DMS53 treated with DMSO at 0.1 percent for 48 hours (cell line): ENCODE measurements around the gene SHOX.
"Not testable (repeated sequence)": the region's sequence is repeated elsewhere in the genome, so short reads cannot be mapped to it uniquely, and the experiment has no call there.

Experiments
- DNase-seq: peaks from one replicate; lab custom pipeline; 2025; ENCODE audit not compliant: unreplicated experiment; lab: John Stamatoyannopoulos, UW

SHOX gene

GRCh38 chrX:621705-622503 is 8.7 kb upstream of the SHOX start:
- no peak for DNase-seq

DNA sequence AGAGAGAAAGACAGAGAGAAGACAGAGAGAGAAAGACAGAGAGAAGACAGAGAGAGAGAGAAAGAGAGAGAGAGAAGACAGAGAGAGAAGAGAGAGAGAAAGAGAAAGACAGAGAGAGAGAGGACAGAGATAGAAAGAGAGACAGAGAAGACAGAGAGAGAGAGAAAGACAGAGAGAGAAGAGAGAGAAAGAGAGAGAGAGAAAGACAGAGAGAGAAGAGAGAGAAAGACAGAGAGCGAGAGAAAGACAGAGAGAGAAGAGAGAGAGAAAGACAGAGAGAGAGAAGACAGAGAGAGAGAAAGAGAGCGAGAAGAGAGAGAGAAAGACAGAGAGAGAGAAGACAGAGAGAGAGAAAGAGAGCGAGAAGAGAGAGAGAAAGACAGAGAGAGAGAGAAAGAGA is 7.8 kb upstream of the SHOX start:
- DNase-seq, result not testable (repeated sequence)

- no peak for DNase-seq
These were observed 7.4 kb upstream of the SHOX start for GRCh38 chrX:623268-623598.

GRCh38 chrX:623599-624315 is 6.8 kb upstream of the SHOX start:
- no peak for DNase-seq

DNA sequence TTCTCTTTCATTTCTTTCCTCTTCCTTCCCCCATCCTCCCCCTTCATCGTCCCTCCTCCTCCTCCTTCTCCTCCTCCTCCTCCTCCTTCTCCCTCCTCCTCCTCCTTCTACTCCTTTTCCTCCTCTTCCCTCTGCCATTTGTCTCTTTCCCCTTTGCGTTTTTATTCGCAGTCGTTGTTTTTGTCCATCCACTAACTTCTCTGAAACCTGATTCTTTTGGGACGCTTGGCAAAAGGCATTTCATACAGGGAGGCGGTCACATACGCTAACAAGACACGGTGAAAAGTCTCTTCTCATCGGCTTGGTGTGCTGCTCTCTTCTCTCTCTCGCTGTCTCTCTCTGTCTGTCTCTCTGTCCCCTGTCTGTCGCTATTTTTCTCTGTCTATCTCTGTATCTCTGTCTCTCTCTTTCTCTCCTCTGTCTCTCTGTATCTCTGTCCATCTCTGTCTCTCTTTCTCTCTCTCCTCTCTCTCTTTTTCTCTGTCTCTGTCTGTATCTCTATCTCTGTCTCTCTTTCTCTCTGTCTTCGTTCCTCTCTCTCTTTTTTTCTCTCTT is 5.4 kb upstream of the SHOX start:
- no peak for DNase-seq

- not testable (repeated sequence) for DNase-seq
These were observed 4.5 kb upstream of the SHOX start for GRCh38 chrX:626047-626446.

DNA sequence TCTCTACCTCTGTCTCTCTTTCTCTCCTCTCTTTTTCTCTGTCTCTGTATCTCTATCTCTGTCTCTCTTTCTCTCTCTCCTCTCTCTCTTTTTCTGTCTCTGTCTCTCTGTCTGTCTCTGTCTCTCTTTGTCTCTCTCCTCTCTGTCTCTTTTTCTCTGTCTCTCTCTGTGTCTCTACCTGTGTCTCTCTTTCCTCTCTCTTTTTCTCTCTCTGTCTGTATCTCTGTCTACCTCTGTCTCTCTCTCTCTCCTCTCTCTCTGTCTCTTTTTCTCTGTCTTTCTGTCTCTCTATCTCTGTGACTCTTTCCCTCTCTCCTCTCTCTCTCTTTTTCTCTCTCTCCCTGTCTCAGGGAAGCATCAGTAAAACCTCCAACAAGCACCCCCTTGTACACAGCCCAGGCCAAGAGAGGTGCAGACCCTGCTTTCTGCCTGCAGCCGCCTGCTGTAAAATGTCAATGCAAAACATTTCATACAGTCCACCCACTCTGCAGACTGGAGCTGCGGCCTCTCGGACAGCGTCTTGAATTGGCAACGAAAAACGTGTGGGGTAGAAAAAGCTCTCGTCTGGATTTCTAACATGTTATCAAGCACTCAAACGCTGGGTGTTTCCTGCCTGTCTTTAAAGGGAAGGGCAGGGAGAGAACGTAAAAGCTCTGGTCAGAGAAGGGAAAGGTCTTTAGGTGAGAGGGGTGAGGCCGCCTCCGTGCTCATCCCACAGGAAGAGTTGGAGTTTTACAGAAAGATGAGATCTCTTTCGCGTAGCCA is 3.7 kb upstream of the SHOX start:
- DNase-seq, result no peak

DNA sequence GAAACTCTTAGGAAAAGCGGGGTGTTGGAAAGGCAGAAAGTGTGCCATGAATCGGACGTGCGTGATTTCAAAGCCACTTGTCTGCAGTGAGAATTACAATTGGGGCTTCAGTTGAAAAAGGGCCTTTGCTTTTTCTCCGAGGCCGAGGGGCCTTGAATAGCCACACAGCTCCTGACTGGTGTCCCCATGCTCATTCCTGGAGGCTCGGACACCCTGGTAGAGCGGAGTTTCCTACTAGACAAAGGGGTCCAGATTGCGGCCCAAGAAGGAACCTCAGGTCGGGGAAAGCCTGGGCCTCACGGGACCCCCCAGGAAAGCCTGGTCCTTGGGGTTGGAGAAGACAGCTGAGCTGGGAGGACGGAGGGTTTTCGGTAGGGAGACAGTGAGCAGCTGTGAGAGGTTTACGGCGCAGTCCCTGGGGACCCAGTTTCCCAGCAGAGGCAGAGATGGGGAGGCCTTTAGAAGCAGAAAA is 3.0 kb upstream of the SHOX start:
- no peak for DNase-seq

DNA sequence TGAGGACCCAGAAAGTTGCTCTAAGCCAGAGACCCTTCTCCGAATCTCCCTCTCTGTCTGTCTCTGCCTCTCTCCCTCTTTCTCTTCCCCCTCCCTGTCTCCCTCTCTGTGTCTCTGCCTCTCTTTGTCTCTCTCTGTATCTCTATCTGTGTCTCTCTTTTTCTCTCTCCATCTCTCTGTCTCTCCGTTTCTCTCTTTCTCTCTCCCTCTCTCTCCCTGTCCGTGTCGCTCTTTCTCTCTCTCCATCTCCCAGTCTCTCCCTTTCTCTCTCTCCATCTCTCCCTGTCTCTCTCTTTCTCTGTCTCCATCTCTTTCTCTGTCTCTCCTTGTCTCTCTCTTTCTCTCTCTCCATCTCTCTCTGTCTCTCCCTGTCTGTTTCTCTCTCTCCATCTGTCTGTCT is 2.6 kb upstream of the SHOX start:
- no peak for DNase-seq

GRCh38 chrX:629230-630006 is 1.2 kb upstream of the SHOX start:
- DNase-seq, result no peak

DNA sequence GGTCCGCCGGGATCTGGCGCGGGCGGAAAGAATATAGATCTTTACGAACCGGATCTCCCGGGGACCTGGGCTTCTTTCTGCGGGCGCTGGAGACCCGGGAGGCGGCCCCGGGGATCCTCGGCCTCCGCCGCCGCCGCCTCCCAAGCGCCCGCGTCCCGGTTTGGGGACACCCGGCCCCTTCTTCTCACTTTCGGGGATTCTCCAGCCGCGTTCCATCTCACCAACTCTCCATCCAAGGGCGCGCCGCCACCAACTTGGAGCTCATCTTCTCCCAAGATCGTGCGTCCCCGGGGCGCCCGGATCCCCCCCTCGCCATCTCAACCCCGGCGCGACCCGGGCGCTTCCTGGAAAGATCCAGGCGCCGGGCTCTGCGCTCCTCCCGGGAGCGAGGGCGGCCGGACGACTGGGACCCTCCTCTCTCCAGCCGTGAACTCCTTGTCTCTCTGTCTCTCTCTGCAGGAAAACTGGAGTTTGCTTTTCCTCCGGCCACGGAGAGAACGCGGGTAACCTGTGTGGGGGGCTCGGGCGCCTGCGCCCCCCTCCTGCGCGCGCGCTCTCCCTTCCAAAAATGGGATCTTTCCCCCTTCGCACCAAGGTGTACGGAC is 482 bp upstream of the SHOX start:
- DNase-seq, result no peak

GRCh38 chrX:631802-632365 is 1.3 kb downstream of the SHOX start:
- DNase-seq, result no peak

GRCh38 chrX:632366-633042 is 1.9 kb downstream of the SHOX start:
- no peak for DNase-seq

DNA sequence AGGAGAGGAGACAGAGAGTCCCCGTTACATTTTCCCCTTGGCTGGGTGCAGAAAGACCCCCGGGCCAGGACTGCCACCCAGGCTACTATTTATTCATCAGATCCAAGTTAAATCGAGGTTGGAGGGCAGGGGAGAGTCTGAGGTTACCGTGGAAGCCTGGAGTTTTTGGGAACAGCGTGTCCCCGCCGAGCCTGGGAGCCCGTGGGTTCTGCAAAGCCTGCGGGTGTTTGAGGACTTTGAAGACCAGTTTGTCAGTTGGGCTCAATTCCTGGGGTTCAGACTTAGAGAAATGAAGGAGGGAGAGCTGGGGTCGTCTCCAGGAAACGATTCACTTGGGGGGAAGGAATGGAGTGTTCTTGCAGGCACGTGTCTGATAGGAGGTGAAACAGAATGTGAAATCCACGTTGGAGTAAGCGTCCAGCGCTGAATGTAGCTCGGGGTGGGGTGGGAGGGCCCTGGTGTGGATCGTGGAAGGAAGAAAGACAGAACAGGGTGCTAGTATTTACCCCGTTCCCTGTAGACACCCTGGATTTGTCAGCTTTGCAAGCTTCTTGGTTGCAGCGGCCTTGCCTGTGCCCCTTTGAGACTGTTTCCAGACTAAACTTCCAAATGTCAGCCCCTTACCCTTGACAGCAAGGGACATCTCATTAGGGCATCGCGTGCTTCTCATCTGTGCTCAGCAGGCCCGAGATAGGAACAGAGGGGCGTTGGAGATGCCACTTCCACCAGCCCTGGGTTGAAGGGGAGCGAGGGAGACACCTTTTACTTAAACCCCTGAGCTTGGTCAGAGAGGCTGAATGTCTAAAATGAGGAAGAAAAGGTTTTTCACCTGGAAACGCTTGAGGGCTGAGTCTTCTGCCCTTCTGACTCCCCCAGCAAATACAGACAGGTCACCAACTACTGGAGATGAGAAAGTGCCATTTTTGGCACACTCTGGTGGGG is 2.7 kb downstream of the SHOX start:
- DNase-seq, result no peak

- DNase-seq, result no peak
These were observed 3.7 kb downstream of the SHOX start for GRCh38 chrX:633985-634958.

GRCh38 chrX:635428-636090 is 5.0 kb downstream of the SHOX start:
- no peak for DNase-seq
